HEK293 (cell line): Measurements from ENCODE around the gene FERMT3.

Source experiments
- CTCF ChIA-PET: fragments of 350-600 bp; formaldehyde crosslinking; extraction: SDS; loops from one replicate; lab custom pipeline; 2021; ENCODE audit warnings: antibody characterized with exemption; lab: Yijun Ruan, JAX
- POLR2A ChIA-PET: fragments of 300-600 bp; formaldehyde crosslinking; extraction: SDS; loops from one replicate; lab custom pipeline; 2020; ENCODE audit warnings: antibody characterized with exemption, inconsistent platforms; lab: Yijun Ruan, JAX
- H3K27ac ChIP-seq: fragments of 200-500 bp; sonication (Bioruptor generic); 2 replicates; pipeline ENCODE4 v1.5.1; 2014; ENCODE audit warnings: low read depth, low read length, control low read depth, inconsistent platforms; ENCODE audit errors: extremely low read depth
- H3K36me3 ChIP-seq, 2 experiments: fragments of 200-500 bp in 1 of 2; sonication (Bioruptor generic) in 1 of 2; 1 replicate in 1 of 2; 2 replicates in 1 of 2; pipeline ENCODE4 v1.5.1; 2014 to 2017; ENCODE audit warnings: inconsistent platforms in 2 of 2, low read length in 2 of 2; ENCODE audit not compliant: control insufficient read depth in 2 of 2, insufficient read depth in 1 of 2
- H3K4me1 ChIP-seq: fragments of 200-500 bp; sonication (Bioruptor generic); 2 replicates; pipeline ENCODE4 v1.5.1; 2014; ENCODE audit warnings: mild to moderate bottlenecking, low read length, inconsistent platforms; ENCODE audit not compliant: control insufficient read depth, insufficient read depth
- H3K4me3 ChIP-seq: 2 replicates; pipeline ENCODE4 v1.5.1; 2011; ENCODE audit warnings: low read depth, mild to moderate bottlenecking, control low read depth, low read length, moderate library complexity
- H3K9me3 ChIP-seq: fragments of 200-500 bp; sonication (Bioruptor generic); 2 replicates; pipeline ENCODE4 v1.5.1; 2014; ENCODE audit warnings: low read depth, low read length, inconsistent platforms; ENCODE audit not compliant: control insufficient read depth, insufficient read depth
- ELK4 ChIP-seq: IDR thresholded peaks from 2 replicates; pipeline ENCODE4 v1.6.1; 2011; ENCODE audit warnings: mild to moderate bottlenecking, low read depth, low read length, borderline replicate concordance
- GFI1B ChIP-seq: fragments of 450-650 bp; formaldehyde crosslinking; IDR thresholded peaks from 2 replicates; pipeline ENCODE4 v1.5.1; 2016; ENCODE audit warnings: missing biosample characterization, missing genetic modification characterization
- PBX3 ChIP-seq: sonication (generic); formaldehyde crosslinking; IDR thresholded peaks from 2 replicates; pipeline ENCODE4 v1.8.1; 2022; ENCODE audit warnings: mild to moderate bottlenecking, moderate library complexity, missing genetic modification reagents
- PRDM6 ChIP-seq: fragments of 450-650 bp; formaldehyde crosslinking; IDR thresholded peaks from 2 replicates; pipeline ENCODE4 v1.5.1; 2017; ENCODE audit warnings: missing biosample characterization, missing genetic modification characterization
- TSHZ1 ChIP-seq: fragments of 450-650 bp; formaldehyde crosslinking; IDR thresholded peaks from 2 replicates; pipeline ENCODE4 v1.5.1; 2016; ENCODE audit warnings: missing biosample characterization, missing genetic modification characterization, borderline replicate concordance
- ZBTB44 ChIP-seq: fragments of 450-650 bp; IDR thresholded peaks from 2 replicates; pipeline ENCODE4 v1.5.1; 2018; ENCODE audit warnings: missing biosample characterization, mild to moderate bottlenecking, missing genetic modification characterization
- ZFHX2 ChIP-seq: fragments of 450-650 bp; formaldehyde crosslinking; conservative IDR thresholded peaks from 2 replicates; pipeline ENCODE4 v1.5.1; 2016; ENCODE audit warnings: missing biosample characterization, missing genetic modification characterization
- ZFP37 ChIP-seq: fragments of 450-650 bp; formaldehyde crosslinking; IDR thresholded peaks from 2 replicates; pipeline ENCODE4 v1.5.1; 2016; ENCODE audit warnings: missing biosample characterization, missing genetic modification characterization
- ZNF133 ChIP-seq: fragments of 450-650 bp; formaldehyde crosslinking; IDR thresholded peaks from 2 replicates; pipeline ENCODE4 v1.5.1; 2016; ENCODE audit warnings: missing biosample characterization, missing genetic modification characterization
- ZNF146 ChIP-seq: fragments of 450-650 bp; formaldehyde crosslinking; IDR thresholded peaks from 2 replicates; pipeline ENCODE4 v1.5.1; 2016; ENCODE audit warnings: missing biosample characterization, missing genetic modification characterization
- ZNF18 ChIP-seq: fragments of 450-650 bp; formaldehyde crosslinking; IDR thresholded peaks from 2 replicates; pipeline ENCODE4 v1.5.1; 2016; ENCODE audit warnings: missing biosample characterization, missing genetic modification characterization
- ZNF23 ChIP-seq: fragments of 450-650 bp; formaldehyde crosslinking; IDR thresholded peaks from 2 replicates; pipeline ENCODE4 v1.5.1; 2016; ENCODE audit warnings: missing biosample characterization, missing genetic modification characterization, borderline replicate concordance
- ZNF324 ChIP-seq: fragments of 450-650 bp; formaldehyde crosslinking; IDR thresholded peaks from 2 replicates; pipeline ENCODE4 v1.5.1; 2016; ENCODE audit warnings: missing biosample characterization, missing genetic modification characterization
- ZNF518A ChIP-seq: fragments of 450-650 bp; formaldehyde crosslinking; conservative IDR thresholded peaks from 2 replicates; pipeline ENCODE4 v1.5.1; 2016; ENCODE audit warnings: low read depth, missing biosample characterization, missing genetic modification characterization
- ZNF670 ChIP-seq: fragments of 450-650 bp; formaldehyde crosslinking; IDR thresholded peaks from 2 replicates; pipeline ENCODE4 v1.5.1; 2016; ENCODE audit warnings: missing biosample characterization, missing genetic modification characterization, low read depth
- ZNF677 ChIP-seq: fragments of 450-650 bp; IDR thresholded peaks from 2 replicates; pipeline ENCODE4 v1.5.0; 2018; ENCODE audit warnings: missing biosample characterization, mild to moderate bottlenecking, missing genetic modification characterization, moderate library complexity
- ZNF785 ChIP-seq: fragments of 450-650 bp; formaldehyde crosslinking; IDR thresholded peaks from 2 replicates; pipeline ENCODE4 v1.5.1; 2016; ENCODE audit warnings: missing biosample characterization, missing genetic modification characterization
- ZNF830 ChIP-seq: fragments of 450-650 bp; IDR thresholded peaks from 2 replicates; pipeline ENCODE4 v1.5.0; 2018; ENCODE audit warnings: missing biosample characterization, missing genetic modification characterization, low read depth, mild to moderate bottlenecking, moderate library complexity

The FERMT3 gene

GRCh38 chr11:64192434-64192833, 14.1 kb upstream of the FERMT3 start:
- Histone ChIP-seq H3K36me3 (peaks cover 29 to 80% of the 10 kb centered on the region in 2 experiments), H3K9me3 (no peaks in the 10 kb centered on the region), H3K27ac (no peak overlapping the region), H3K4me1 (peaks cover 3% of the 10 kb centered on the region; the same call in 1 of the 2 replicates)
- CTCF ChIA-PET, result interaction anchor here (0.9 to 1.4 kb wide), 3 partner anchors 12 to 164 kb away, joined by 3 to 4 read pairs (median 4); partner anchors contain the start of gene PLCB3
- TF ChIP-seq ZBTB44 (tag by site-specific recombination) (no peak), ZNF324 (no peak), PRDM6 (tag by site-specific recombination) (no peak), GFI1B (tag by site-specific recombination) (no peak), ELK4 (no peak), TSHZ1 (tag by site-specific recombination) (no peak), ZFHX2 (tag by site-specific recombination) (no peak)
- TF ChIP-seq, all 188 proteins: peak for 0
- H3K4me3 ChIP-seq, result no peak overlapping the region
- POLR2A ChIA-PET, result no interaction called here

- H3K36me3 ChIP-seq, result peaks cover 45 to 93% of the 10 kb centered on the region in 2 experiments
- ChIA-PET POLR2A (interaction anchor here (1.0 to 3.1 kb wide), 5 partner anchors 8 to 30 kb away, joined by 3 to 14 read pairs (median 3); partner anchors contain the start of genes NUDT22, STIP1 and TRPT1), CTCF (interaction anchor here (0.6 to 2.1 kb wide), 2 partner anchors 8 to 279 kb away, joined by 3 to 16 read pairs; no protein-coding TSS in a partner anchor)
- H3K9me3 ChIP-seq, result no peaks in the 10 kb centered on the region
- TF ChIP-seq ZNF670 (tag by site-specific recombination) (no peak), ZNF18 (no peak), ZNF23 (no peak), ZNF518A (tag by site-specific recombination) (no peak), ZNF830 (tag by site-specific recombination) (no peak), ZNF133 (tag by site-specific recombination) (no peak), ZNF677 (no peak), ZNF785 (no peak), ZFP37 (tag by site-specific recombination) (no peak), ZNF146 (no peak), PBX3 (CRISPR knock-in tag) (no peak)
- no peak overlapping the region for H3K4me3 ChIP-seq
- no peaks in the 10 kb centered on the region for H3K4me1 ChIP-seq
- no peak overlapping the region for H3K27ac ChIP-seq
Observed at GRCh38 chr11:64196626-64197025, 9.9 kb upstream of the FERMT3 start.
